HG03139 (cell line): ENCODE results near the gene C22orf42.
"Not testable (repeated sequence)": the region's sequence is repeated elsewhere in the genome, so short reads cannot be mapped to it uniquely, and the experiment has no call there.

ENCODE experiments used
- ATAC-seq: cut with Tn5 transposase; IDR thresholded peaks from one replicate; pipeline ENCODE4 v1.9.1; 2021; ENCODE audit not compliant: unreplicated experiment

C22orf42 gene

GRCh38 chr22:32158712-32159533 is at the start of gene C22orf42:
Gene C22orf42, minus strand, starts transcription at chr22:32159303. Its CDS starts 88 bp downstream, at chr22:32159215.
- no peak for ATAC-seq

- no peak for ATAC-seq
Observed at GRCh38 chr22:32208681-32209080, 49.6 kb upstream of the C22orf42 start.

- no peak for ATAC-seq
Observed at GRCh38 chr22:32207971-32208480, 48.9 kb upstream of the C22orf42 start.

GRCh38 chr22:32206774-32207758 is 48.0 kb upstream of the C22orf42 start:
- ATAC-seq, result no peak

- no peak for ATAC-seq
Observed at GRCh38 chr22:32205974-32206773, 47.1 kb upstream of the C22orf42 start.

- ATAC-seq, result no peak
Observed at GRCh38 chr22:32204856-32205722, 46.0 kb upstream of the C22orf42 start, which contains the start of gene RFPL2. Gene RFPL2, minus strand, starts transcription at chr22:32205073. Its CDS starts 2,622 bp downstream, at chr22:32202451.

GRCh38 chr22:32204040-32204855 is 45.1 kb upstream of the C22orf42 start:
- ATAC-seq, result no peak

- no peak for ATAC-seq
Observed at GRCh38 chr22:32203181-32204039, 44.3 kb upstream of the C22orf42 start.

GRCh38 chr22:32202539-32203180 is 43.6 kb upstream of the C22orf42 start:
- no peak for ATAC-seq

GRCh38 chr22:32202161-32202538 is 43.0 kb upstream of the C22orf42 start:
- no peak for ATAC-seq

- no peak for ATAC-seq
Observed at GRCh38 chr22:32200752-32201151, 41.6 kb upstream of the C22orf42 start.

- ATAC-seq, result no peak
Observed at GRCh38 chr22:32199961-32200360, 40.9 kb upstream of the C22orf42 start.

GRCh38 chr22:32199341-32199740 is 40.2 kb upstream of the C22orf42 start:
- no peak for ATAC-seq

GRCh38 chr22:32197553-32198226 is 38.6 kb upstream of the C22orf42 start:
- ATAC-seq, result not testable (repeated sequence)

GRCh38 chr22:32195900-32196299 is 36.8 kb upstream of the C22orf42 start:
- ATAC-seq, result not testable (repeated sequence)

GRCh38 chr22:32193346-32193745 is 34.2 kb upstream of the C22orf42 start:
- ATAC-seq, result not testable (repeated sequence)

- ATAC-seq, result not testable (repeated sequence)
Observed at GRCh38 chr22:32191021-32191420, 31.9 kb upstream of the C22orf42 start.
